GM23338 (cell line): ENCODE measurements around the gene ENTPD1. TPM values are rescaled to one million over a fixed set of nuclear protein-coding genes. Genes with fewer than 3 reads are reported as not detected.

Experiments used
- ATAC-seq: fragments of 200-7000 bp; cut with Tn5 transposase; 3 replicates; pipeline ENCODE4 v1.9.1; 2020
- DNase-seq: peaks from one replicate; pipeline ENCODE4 v3.0.0-alpha.2; 2015; ENCODE audit warnings: low spot score
- H2AFZ ChIP-seq: fragments of 200-600 bp; sonication (generic); 2 replicates; pipeline ENCODE4 v1.8.0; 2016; ENCODE audit warnings: antibody characterized with exemption, mild to moderate bottlenecking, moderate library complexity
- H3F3A ChIP-seq: fragments of 200-600 bp; sonication (generic); replicated peaks from 2 replicates; pipeline ENCODE4 v1.8.0; 2017; ENCODE audit warnings: antibody characterized with exemption, mixed run types, low read depth
- H3K27ac ChIP-seq: fragments of 200-600 bp; sonication (generic); 2 replicates; pipeline ENCODE4 v1.6.1; 2016; ENCODE audit warnings: low read depth
- H3K27me3 ChIP-seq: fragments of 200-600 bp; sonication (generic); 2 replicates; pipeline ENCODE4 v1.8.0; 2016; ENCODE audit warnings: mild to moderate bottlenecking, mixed run types, moderate library complexity; ENCODE audit not compliant: insufficient read depth
- H3K36me3 ChIP-seq: fragments of 200-600 bp; sonication (generic); 2 replicates; pipeline ENCODE4 v1.8.0; 2016; ENCODE audit warnings: mild to moderate bottlenecking; ENCODE audit not compliant: insufficient read depth
- H3K4me1 ChIP-seq: fragments of 200-600 bp; sonication (generic); 2 replicates; pipeline ENCODE4 v1.8.0; 2016; ENCODE audit warnings: mild to moderate bottlenecking, moderate library complexity; ENCODE audit not compliant: insufficient read depth
- H3K4me2 ChIP-seq: fragments of 200-600 bp; sonication (generic); 2 replicates; pipeline ENCODE4 v1.7.1; 2017; ENCODE audit warnings: mixed run types
- H3K4me3 ChIP-seq: fragments of 200-600 bp; sonication (generic); 2 replicates; pipeline ENCODE4 v1.6.1; 2016; ENCODE audit warnings: mixed run types
- H3K79me2 ChIP-seq: fragments of 200-600 bp; sonication (generic); replicated peaks from 2 replicates; pipeline ENCODE4 v1.8.0; 2017; ENCODE audit warnings: mild to moderate bottlenecking; ENCODE audit not compliant: insufficient read depth
- H3K9me2 ChIP-seq: fragments of 200-600 bp; sonication (generic); 2 replicates; pipeline ENCODE4 v1.8.0; 2017; ENCODE audit not compliant: insufficient read depth
- H4K20me1 ChIP-seq: fragments of 200-600 bp; sonication (generic); replicated peaks from 2 replicates; pipeline ENCODE4 v1.8.0; 2017; ENCODE audit warnings: mild to moderate bottlenecking; ENCODE audit not compliant: insufficient read depth
- H3K27ac Mint-ChIP-seq: 2 replicates; pipeline ENCODE4 v1.8.0; 2020; ENCODE audit warnings: inconsistent platforms, mild to moderate bottlenecking, moderate library complexity, mixed read lengths
- H3K27me3 Mint-ChIP-seq: 3 replicates; pipeline ENCODE4 v1.8.0; 2022; ENCODE audit warnings: low read depth, mild to moderate bottlenecking, moderate library complexity, mixed read lengths, inconsistent platforms; ENCODE audit not compliant: insufficient read depth, poor library complexity
- H3K36me3 Mint-ChIP-seq: 3 replicates; pipeline ENCODE4 v1.8.0; 2021; ENCODE audit warnings: low read depth, mild to moderate bottlenecking, inconsistent platforms, moderate library complexity, mixed read lengths
- H3K4me1 Mint-ChIP-seq: 3 replicates; pipeline ENCODE4 v1.8.0; 2020; ENCODE audit warnings: mild to moderate bottlenecking, inconsistent platforms, mixed read lengths
- H3K4me3 Mint-ChIP-seq: 3 replicates; pipeline ENCODE4 v1.8.0; 2021; ENCODE audit warnings: moderate library complexity, mild to moderate bottlenecking, inconsistent platforms, mixed read lengths
- H3K9me3 Mint-ChIP-seq: 3 replicates; pipeline ENCODE4 v1.8.0; 2020; ENCODE audit warnings: moderate library complexity, mild to moderate bottlenecking, inconsistent platforms, mixed read lengths
- CTCF ChIP-seq, 2 experiments: fragments of 200-600 bp in 1 of 2; sonication (generic) in 1 of 2; conservative IDR thresholded peaks; 2 replicates each; pipeline versions ENCODE4 v1.5.1 to v1.6.1; 2016 to 2017; ENCODE audit warnings: antibody characterized with exemption in 2 of 2, low read depth in 2 of 2, mild to moderate bottlenecking in 2 of 2, moderate library complexity in 1 of 2
- EZH2 ChIP-seq: fragments of 200-600 bp; sonication (generic); IDR thresholded peaks from one replicate; pipeline ENCODE4 v1.8.0; 2017; ENCODE audit warnings: antibody characterized with exemption, mild to moderate bottlenecking, low read depth; ENCODE audit not compliant: unreplicated experiment
- EZH2phosphoT487 ChIP-seq: fragments of 200-600 bp; sonication (generic); IDR thresholded peaks from one replicate; pipeline ENCODE4 v1.8.1; 2018; ENCODE audit warnings: antibody characterized with exemption; ENCODE audit not compliant: unreplicated experiment
- NANOG ChIP-seq: IDR thresholded peaks from 2 replicates; pipeline ENCODE4 v1.6.1; 2016; ENCODE audit warnings: antibody characterized with exemption, borderline replicate concordance
- STAT1 ChIP-seq: IDR thresholded peaks from one replicate; pipeline ENCODE4 v1.6.1; 2016; ENCODE audit warnings: antibody characterized with exemption; ENCODE audit not compliant: unreplicated experiment
- ZNF114 ChIP-seq: fragments of 250-450 bp; sonication (Bioruptor Pico); IDR thresholded peaks from 2 replicates; pipeline ENCODE4 v1.5.0; 2020; ENCODE audit warnings: mild to moderate bottlenecking, moderate library complexity
- ZNF331 ChIP-seq: fragments of 250-450 bp; sonication (Bioruptor Pico); IDR thresholded peaks from 2 replicates; pipeline ENCODE4 v1.5.0; 2020; ENCODE audit warnings: low read depth, mild to moderate bottlenecking, moderate library complexity
- ZNF462 ChIP-seq: fragments of 250-450 bp; sonication (Bioruptor Pico); IDR thresholded peaks from 2 replicates; pipeline ENCODE4 v1.5.0; 2020; ENCODE audit warnings: mild to moderate bottlenecking, moderate library complexity
- polyA plus RNA-seq: library from polyadenylated mRNA; unstranded; fragments of >200 nt; fragmentation: Nextera tagmentation; extraction: Ambion mirVana; gene quantifications from 2 replicates; pipeline ENCODE4 v1.2.1, GENCODE V29; 2016
- total RNA-seq: library from RNA; depleted of rRNA; stranded (reverse); fragments of >200 nt; shearing (Covaris generic); gene quantifications from 2 replicates; pipeline ENCODE4 v1.2.3, GENCODE V29; 2014

Gene ENTPD1
- total and polyA plus RNA-seq, 2 experiments from 2014 or later, result 2.3 to 3.6 TPM

- no peaks in the 10 kb centered on the region for H3K27me3 Mint-ChIP-seq
- H2AFZ ChIP-seq, result no peak overlapping the region
- no peaks in the 10 kb centered on the region for H3K36me3 ChIP-seq
- no peak overlapping the region for H3K27ac Mint-ChIP-seq
- H3K36me3 Mint-ChIP-seq, result no peaks in the 10 kb centered on the region
- no peak for ATAC-seq
- H3K4me3 ChIP-seq, result no peak overlapping the region
- H3K4me2 ChIP-seq, result no peak overlapping the region
- H3K4me1 ChIP-seq, result no peaks in the 10 kb centered on the region
- peaks cover 12% of the 10 kb centered on the region; the same call in 2 of the 3 replicates for H3K4me1 Mint-ChIP-seq
- no peaks in the 10 kb centered on the region for H4K20me1 ChIP-seq
- no peak overlapping the region for H3K4me3 Mint-ChIP-seq
- H3K79me2 ChIP-seq, result no peaks in the 10 kb centered on the region
- TF ChIP-seq STAT1 (no peak), EZH2 (no peak), NANOG (no peak), ZNF462 (CRISPR knock-in tag) (no peak), EZH2phosphoT487 (no peak), ZNF114 (CRISPR knock-in tag) (no peak), ZNF331 (no peak), CTCF (conservative IDR thresholded peaks at IDR 0.05; ENCODE audit: low read depth in 2 of 2) (no peak)
- no peaks in the 10 kb centered on the region for H3K27me3 ChIP-seq
- H3F3A ChIP-seq, result no peaks in the 10 kb centered on the region
- H3K9me2 ChIP-seq, result no peaks in the 10 kb centered on the region
- H3K9me3 Mint-ChIP-seq, result no peaks in the 10 kb centered on the region
- no peak overlapping the region for H3K27ac ChIP-seq
- DNase-seq, result no peak
These were observed 78.4 kb downstream of the ENTPD1 start for GRCh38 chr10:95834406-95834805.
